ENCODE measurements around the gene LSG1. TPM values are rescaled to one million over a fixed set of nuclear protein-coding genes. Genes with fewer than 3 reads are reported as not detected.
A peak's percentile ranks its signal among the peaks of the same experiment; 100 is the strongest.

The LSG1 gene
- total and polyA plus RNA-seq, 10 of the 15 experiments (the other 5 are each of a cell fraction or from before 2014, with no cell fraction given): 14.3 to 75.6 (median 54.4) TPM

GRCh38 chr3:194689493-194689944 is 17.5 kb upstream of the LSG1 start:
- peaks cover 0 to 5% of the 10 kb centered on the region in 2 experiments; a peak in 2 of 4 replicates for H3K27me3 ChIP-seq (replicated peaks in 1 of 2; ENCODE audit: control insufficient read depth in 2 of 2, insufficient read depth in 2 of 2, low read length in 1 of 2)
- CTCF ChIA-PET: interaction anchor here (0.6 to 4.8 kb wide), 4 partner anchors 17 to 417 kb away, joined by 3 to 29 read pairs (median 4); partner anchors contain the start of gene LSG1
- 0 out of 2 replicates have a peak, but pooled peaks have one; percentile 17 for TF ChIP-seq TCF3 (IDR thresholded peaks at IDR 0.05; ENCODE audit: borderline replicate concordance, insufficient read depth, low read depth, low read length)
- TF ChIP-seq NR2F1 (conservative IDR thresholded peaks at IDR 0.05): no peak
- no peak overlapping the region for H3K4me3 ChIP-seq
- H3K9ac ChIP-seq (ENCODE audit: control insufficient read depth, insufficient read depth, low read length): no peak overlapping the region
- POLR2A ChIA-PET: interaction anchor here (0.5 kb wide), 1 partner anchor 79 kb away, joined by 5 read pairs; no protein-coding TSS in a partner anchor
- in situ Hi-C loops (cut with MboI) (loop anchor here (10.0 kb wide), 1 partner anchor 435 kb away; no protein-coding TSS in a partner anchor), intact Hi-C loops (cut with micrococcal nuclease; ENCODE audit: unreplicated experiment) (loop anchor here (5.0 kb wide), 1 partner anchor 178 kb away; no protein-coding TSS in a partner anchor)
- DNase-seq (ENCODE audit: low read depth, low spot score): no peak
- no peaks in the 10 kb centered on the region for H4K20me1 ChIP-seq (ENCODE audit: control insufficient read depth, insufficient read depth)
- H3K36me3 ChIP-seq (ENCODE audit: control insufficient read depth in 2 of 2, insufficient read depth in 2 of 2, low read length in 1 of 2): no peaks in the 10 kb centered on the region
- BruUV-seq (replicated peaks): no TSS peak
- no peak for ATAC-seq
- no peak for FAIRE-seq
- RAD21 ChIA-PET (ENCODE audit: unreplicated experiment): no interaction called here
- WGBS (ENCODE audit: insufficient coverage, insufficient replicate concordance, low lambda C conversion rate, missing lambda C conversion rate): 22% methylated on average over 9 of the region's 9 CpGs
- H2AFZ ChIP-seq (ENCODE audit: control insufficient read depth, low read depth, low read length): no peak overlapping the region; the same call in 1 of the 2 replicates
- SMC1A ChIA-PET (ENCODE audit: uncharacterized antibody, unreplicated experiment): no interaction called here
- peak overlapping the region; percentile 28 for H3K4me2 ChIP-seq (ENCODE audit: control insufficient read depth, insufficient read depth)
- H3K9me3 ChIP-seq (replicated peaks; ENCODE audit: control insufficient read depth, insufficient read depth, low read length): no peaks in the 10 kb centered on the region
- peaks cover 65% of the 10 kb centered on the region for H3K4me1 ChIP-seq (ENCODE audit: control insufficient read depth, insufficient read depth, low read length)
- H3K79me2 ChIP-seq (ENCODE audit: control insufficient read depth, insufficient read depth, low read length): no peaks in the 10 kb centered on the region; the same call in 1 of the 2 replicates
- peak overlapping the region; percentile 6 for H3K27ac ChIP-seq (ENCODE audit: control insufficient read depth, insufficient read depth)

- ATAC-seq (no peak), FAIRE-seq (no peak), DNase-seq (ENCODE audit: low read depth, low spot score) (no peak)
- Histone ChIP-seq H3K27ac (ENCODE audit: control insufficient read depth, insufficient read depth) (peak overlapping the region; percentile 6), H3K79me2 (ENCODE audit: control insufficient read depth, insufficient read depth, low read length) (no peaks in the 10 kb centered on the region; the same call in 1 of the 2 replicates), H4K20me1 (ENCODE audit: control insufficient read depth, insufficient read depth) (no peaks in the 10 kb centered on the region), H3K27me3 (replicated peaks in 1 of 2; ENCODE audit: control insufficient read depth in 2 of 2, insufficient read depth in 2 of 2, low read length in 1 of 2) (peaks cover 0 to 5% of the 10 kb centered on the region in 2 experiments; a peak in 2 of 4 replicates), H3K9me3 (replicated peaks; ENCODE audit: control insufficient read depth, insufficient read depth, low read length) (no peaks in the 10 kb centered on the region), H2AFZ (ENCODE audit: control insufficient read depth, low read depth, low read length) (no peak overlapping the region), H3K4me3 (no peak overlapping the region; the same call in 1 of the 2 replicates), H3K4me1 (ENCODE audit: control insufficient read depth, insufficient read depth, low read length) (peaks cover 65% of the 10 kb centered on the region), H3K36me3 (ENCODE audit: control insufficient read depth in 2 of 2, insufficient read depth in 2 of 2, low read length in 1 of 2) (no peaks in the 10 kb centered on the region), H3K4me2 (ENCODE audit: control insufficient read depth, insufficient read depth) (peak overlapping the region; percentile 26), H3K9ac (ENCODE audit: control insufficient read depth, insufficient read depth, low read length) (no peak overlapping the region)
- WGBS (ENCODE audit: insufficient coverage, insufficient replicate concordance, low lambda C conversion rate, missing lambda C conversion rate): 62% methylated on average over 6 of the region's 6 CpGs
- no peak for TF ChIP-seq IRF4 (IDR thresholded peaks at IDR 0.05; ENCODE audit: low read depth, low read length)
- TF ChIP-seq NFYA (IDR thresholded peaks at IDR 0.05; ENCODE audit: borderline replicate concordance, low read depth, low read length): no peak
- no peak for TF ChIP-seq CHD2 (IDR thresholded peaks at IDR 0.05; ENCODE audit: borderline replicate concordance, low read depth, low read length)
- CTCF ChIA-PET: interaction anchor here (0.6 to 4.8 kb wide), 4 partner anchors 17 to 418 kb away, joined by 3 to 29 read pairs (median 4); partner anchors contain the start of gene LSG1
- in situ Hi-C loops (cut with MboI): loop anchor here (10.0 kb wide), 1 partner anchor 436 kb away; no protein-coding TSS in a partner anchor
- RAD21 ChIA-PET (ENCODE audit: unreplicated experiment): interaction anchor here (1.1 to 2.5 kb wide), 2 partner anchors 13 to 18 kb away, joined by 3 to 9 read pairs; partner anchors contain the start of gene LSG1
- SMC1A ChIA-PET (ENCODE audit: uncharacterized antibody, unreplicated experiment): no interaction called here
- intact Hi-C loops (cut with micrococcal nuclease; ENCODE audit: unreplicated experiment): loop anchor here (5.0 kb wide), 1 partner anchor 178 kb away; no protein-coding TSS in a partner anchor
- POLR2A ChIA-PET: no interaction called here
- no TSS peak for BruUV-seq (replicated peaks)
These were observed 17.0 kb upstream of the LSG1 start for GRCh38 chr3:194688946-194689345.
